Immature natural killer cell (primary cell): Measurements from ENCODE around the gene MYL11. TPM values are rescaled to one million over a fixed set of nuclear protein-coding genes. Genes with fewer than 3 reads are reported as not detected.

Source experiments
- DNase-seq, 3 donors: peaks; one replicate each; pipeline ENCODE4 v3.0.0; 2022; ENCODE audit warnings: mixed read lengths in 1 of 3
- H3K27ac Mint-ChIP-seq, 6 donors: one replicate each; pipeline ENCODE4 v1.8.0; 2020; ENCODE audit warnings: mixed read lengths in 6 of 6, mild to moderate bottlenecking in 5 of 6, inconsistent platforms in 4 of 6, moderate library complexity in 3 of 6
- H3K27me3 Mint-ChIP-seq, 3 donors: one replicate each; pipeline ENCODE4 v1.8.0; 2020 to 2021; ENCODE audit warnings: low read depth in 3 of 3, mild to moderate bottlenecking in 3 of 3, mixed read lengths in 3 of 3, moderate library complexity in 3 of 3, inconsistent platforms in 1 of 3
- H3K36me3 Mint-ChIP-seq, 3 donors: one replicate each; pipeline ENCODE4 v1.8.0; 2020; ENCODE audit warnings: mixed read lengths in 3 of 3, inconsistent platforms in 2 of 3, mild to moderate bottlenecking in 2 of 3
- H3K4me1 Mint-ChIP-seq, 2 donors: one replicate each; pipeline ENCODE4 v1.8.0; 2020; ENCODE audit warnings: inconsistent platforms in 2 of 2, mild to moderate bottlenecking in 2 of 2, mixed read lengths in 2 of 2, moderate library complexity in 1 of 2
- H3K4me3 Mint-ChIP-seq, 5 donors: one replicate each; pipeline ENCODE4 v1.8.0; 2020; ENCODE audit warnings: mild to moderate bottlenecking in 5 of 5, mixed read lengths in 5 of 5, inconsistent platforms in 3 of 5, moderate library complexity in 3 of 5
- H3K9me3 Mint-ChIP-seq, 6 donors: one replicate each; pipeline ENCODE4 v1.8.0; 2020; ENCODE audit warnings: mild to moderate bottlenecking in 6 of 6, mixed read lengths in 6 of 6, inconsistent platforms in 4 of 6, moderate library complexity in 3 of 6
- polyA plus RNA-seq, 3 donors: library from polyadenylated mRNA; unstranded; fragments of 300-500 nt; fragmentation: Illumina TruSeq; gene quantifications; one replicate each; pipeline ENCODE4 v1.2.3, GENCODE V29; 2021

Gene MYL11
- polyA plus RNA-seq, 3 donors from 2014 or later = 10.9 to 22.2 (median 18.7) TPM

- DNase-seq = peak; percentile 62 to 65 (median 64)
- Mint-ChIP-seq H3K4me3 (peak overlapping the region; percentile 67 to 91 (median 73)), H3K4me1 (peaks cover 55 to 61% of the 10 kb centered on the region in 2 donors), H3K9me3 (no peaks in the 10 kb centered on the region), H3K36me3 (peaks cover 0 to 27% (median 0%) of the 10 kb centered on the region in 3 donors), H3K27ac (peak overlapping the region; percentile 91 to 97 (median 92)), H3K27me3 (peaks cover 4 to 21% (median 16%) of the 10 kb centered on the region in 3 donors)
Observed at GRCh38 chr16:30349675-30350074, 24.9 kb upstream of the MYL11 start.

DNA sequence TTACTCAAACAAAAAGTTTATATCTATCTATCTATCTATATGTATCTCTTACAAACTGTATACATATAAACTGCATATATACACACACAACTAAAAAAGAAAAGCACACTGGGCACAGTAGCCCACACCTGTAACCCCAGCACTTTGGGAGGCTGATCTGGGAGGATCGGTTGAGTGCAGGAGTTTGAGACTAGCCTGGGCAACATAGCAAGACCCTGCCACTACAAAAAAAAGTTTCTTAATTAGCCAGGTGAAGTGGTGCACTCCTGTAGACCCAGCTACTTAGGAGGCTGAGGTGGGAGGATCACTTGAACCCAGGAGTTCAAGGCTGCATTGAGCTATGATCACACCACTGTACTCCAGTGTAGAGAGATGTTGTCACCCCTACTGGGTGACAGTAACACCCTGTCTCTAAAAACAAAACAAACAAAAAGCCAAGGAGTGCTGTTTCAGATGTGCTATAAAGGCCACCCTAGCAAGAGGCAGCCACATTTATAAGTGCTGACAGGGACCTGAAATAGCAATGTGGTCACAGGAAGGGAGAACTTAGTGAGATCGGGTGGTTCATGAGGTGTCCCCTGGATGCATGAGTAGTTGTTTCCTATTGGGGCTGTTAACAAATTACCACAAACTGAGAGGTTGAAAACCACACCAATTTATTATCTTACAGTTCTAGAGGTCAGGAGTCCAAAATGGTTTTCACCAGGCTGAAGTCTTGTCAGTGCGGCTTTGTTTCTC lies 24.3 kb upstream of the MYL11 start:
- H3K36me3 Mint-ChIP-seq = peaks cover 0 to 27% (median 0%) of the 10 kb centered on the region in 3 donors
- peak overlapping the region; percentile 91 to 97 (median 92) for H3K27ac Mint-ChIP-seq
- H3K4me1 Mint-ChIP-seq = peaks cover 60 to 64% of the 10 kb centered on the region in 2 donors
- H3K4me3 Mint-ChIP-seq = peak overlapping the region; percentile 67 to 91 (median 73)
- H3K9me3 Mint-ChIP-seq = no peaks in the 10 kb centered on the region
- DNase-seq = peak; percentile 80 to 86 (median 84)
- peaks cover 8 to 25% (median 21%) of the 10 kb centered on the region in 3 donors for H3K27me3 Mint-ChIP-seq

DNA sequence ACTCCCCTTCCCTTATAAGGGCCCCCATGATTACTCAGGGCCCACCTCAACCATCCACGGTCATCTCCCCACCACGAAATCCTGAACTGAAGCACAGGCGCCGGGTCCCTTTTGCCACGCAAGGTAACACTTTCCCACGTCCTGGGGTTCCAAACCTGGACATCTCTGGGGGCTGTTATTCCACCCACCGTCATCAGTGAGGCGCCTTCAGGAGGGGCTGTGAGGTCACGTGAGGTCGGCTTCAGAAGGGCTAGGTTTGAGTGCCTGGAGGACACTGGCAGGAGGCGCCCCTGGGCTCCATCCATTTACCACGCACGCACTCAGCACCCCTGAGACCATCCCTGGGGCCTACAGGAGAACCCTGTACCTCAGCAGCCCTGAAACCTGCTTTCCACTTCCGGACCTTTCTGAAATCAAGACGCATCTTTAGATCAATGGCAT lies 23.6 kb upstream of the MYL11 start:
- H3K4me1 Mint-ChIP-seq = peaks cover 67 to 70% of the 10 kb centered on the region in 2 donors
- H3K4me3 Mint-ChIP-seq = peak overlapping the region; percentile 67 to 91 (median 73)
- H3K27ac Mint-ChIP-seq = peak overlapping the region; percentile 91 to 97 (median 92)
- H3K27me3 Mint-ChIP-seq = peaks cover 8 to 29% (median 22%) of the 10 kb centered on the region in 3 donors
- DNase-seq = no peak
- peaks cover 0 to 27% (median 0%) of the 10 kb centered on the region in 3 donors for H3K36me3 Mint-ChIP-seq
- H3K9me3 Mint-ChIP-seq = no peaks in the 10 kb centered on the region

GRCh38 chr16:30351586-30352419 lies 22.8 kb upstream of the MYL11 start:
- H3K36me3 Mint-ChIP-seq = peaks cover 0 to 27% (median 0%) of the 10 kb centered on the region in 3 donors
- DNase-seq = no peak
- H3K27me3 Mint-ChIP-seq = peaks cover 8 to 29% (median 21%) of the 10 kb centered on the region in 3 donors
- H3K9me3 Mint-ChIP-seq = no peaks in the 10 kb centered on the region
- peaks cover 72% of the 10 kb centered on the region in 2 donors for H3K4me1 Mint-ChIP-seq
- H3K27ac Mint-ChIP-seq = peak overlapping the region; percentile 91 to 97 (median 92)
- H3K4me3 Mint-ChIP-seq = peak overlapping the region in 4 of 5 donors; percentile 40 to 91 (median 62)

DNA sequence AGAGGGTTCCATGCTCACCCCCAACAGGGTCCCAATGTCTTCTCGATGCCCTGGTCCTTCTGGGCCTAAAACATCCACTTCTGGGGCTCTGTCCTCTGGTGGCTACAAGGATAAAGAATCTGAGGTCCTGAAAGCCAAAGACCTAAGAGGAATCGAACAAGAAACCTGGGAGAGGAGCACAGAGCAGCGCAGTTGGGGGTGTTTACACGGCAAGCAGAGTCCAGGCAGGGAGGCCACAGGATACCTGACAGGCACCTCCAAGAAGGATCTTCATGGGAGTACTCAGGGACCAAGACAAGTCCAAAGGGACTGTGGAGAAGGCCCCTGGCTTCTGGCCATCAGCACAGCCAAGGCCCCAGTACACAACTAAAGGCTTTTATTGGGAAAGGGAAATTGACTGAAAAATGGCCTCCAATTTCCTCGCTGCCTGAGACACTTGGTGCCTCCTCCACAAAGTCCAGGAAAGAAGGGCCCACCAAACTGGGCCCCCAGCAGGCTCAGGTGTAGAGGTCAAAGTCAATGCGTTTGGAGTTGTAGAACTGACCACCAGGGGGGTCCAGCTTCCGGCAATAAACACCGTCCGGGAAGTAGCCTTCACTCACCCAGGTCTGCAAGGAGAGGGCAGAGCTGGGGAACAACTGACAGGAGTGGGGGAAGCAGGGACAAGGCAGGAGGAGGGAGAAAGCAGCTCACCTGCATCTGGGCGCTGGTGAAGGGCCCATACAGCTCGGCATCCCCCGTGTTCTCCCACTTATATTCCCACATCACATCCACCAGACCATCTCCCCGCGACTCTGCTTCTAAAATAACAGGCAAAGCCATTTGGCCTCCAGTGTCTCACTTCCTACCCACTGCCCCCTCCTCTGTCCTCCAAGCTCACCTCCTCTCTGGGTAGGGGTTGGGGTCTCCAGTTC lies 21.9 kb upstream of the MYL11 start:
- peaks cover 8 to 29% (median 22%) of the 10 kb centered on the region in 3 donors for H3K27me3 Mint-ChIP-seq
- peak overlapping the region; percentile 14 to 76 (median 47) for H3K27ac Mint-ChIP-seq
- no peaks in the 10 kb centered on the region for H3K9me3 Mint-ChIP-seq
- no peak for DNase-seq
- peaks cover 72 to 75% of the 10 kb centered on the region in 2 donors for H3K4me1 Mint-ChIP-seq
- peaks cover 0 to 27% (median 4%) of the 10 kb centered on the region in 3 donors for H3K36me3 Mint-ChIP-seq
- peak overlapping the region; percentile 17 to 47 (median 43) for H3K4me3 Mint-ChIP-seq

GRCh38 chr16:30353438-30354129 lies 21.0 kb upstream of the MYL11 start:
- H3K36me3 Mint-ChIP-seq = peaks cover 0 to 27% (median 4%) of the 10 kb centered on the region in 3 donors
- no peaks in the 10 kb centered on the region for H3K9me3 Mint-ChIP-seq
- peaks cover 8 to 29% (median 22%) of the 10 kb centered on the region in 3 donors for H3K27me3 Mint-ChIP-seq
- peaks cover 72% of the 10 kb centered on the region in 2 donors for H3K4me1 Mint-ChIP-seq
- H3K27ac Mint-ChIP-seq = peak overlapping the region in 4 of 6 donors; percentile 89 to 99 (median 98)
- DNase-seq = no peak
- H3K4me3 Mint-ChIP-seq = peak overlapping the region; percentile 95 to 99 (median 97)

- peaks cover 62 to 63% of the 10 kb centered on the region in 2 donors for H3K4me1 Mint-ChIP-seq
- no peaks in the 10 kb centered on the region for H3K9me3 Mint-ChIP-seq
- peak overlapping the region; percentile 96 to 99 (median 99) for H3K27ac Mint-ChIP-seq
- peaks cover 0 to 27% (median 4%) of the 10 kb centered on the region in 3 donors for H3K36me3 Mint-ChIP-seq
- peak overlapping the region; percentile 95 to 99 (median 97) for H3K4me3 Mint-ChIP-seq
- H3K27me3 Mint-ChIP-seq = peaks cover 8 to 26% (median 22%) of the 10 kb centered on the region in 3 donors
- no peak for DNase-seq
Observed at GRCh38 chr16:30354423-30355143, 20.0 kb upstream of the MYL11 start.

DNA sequence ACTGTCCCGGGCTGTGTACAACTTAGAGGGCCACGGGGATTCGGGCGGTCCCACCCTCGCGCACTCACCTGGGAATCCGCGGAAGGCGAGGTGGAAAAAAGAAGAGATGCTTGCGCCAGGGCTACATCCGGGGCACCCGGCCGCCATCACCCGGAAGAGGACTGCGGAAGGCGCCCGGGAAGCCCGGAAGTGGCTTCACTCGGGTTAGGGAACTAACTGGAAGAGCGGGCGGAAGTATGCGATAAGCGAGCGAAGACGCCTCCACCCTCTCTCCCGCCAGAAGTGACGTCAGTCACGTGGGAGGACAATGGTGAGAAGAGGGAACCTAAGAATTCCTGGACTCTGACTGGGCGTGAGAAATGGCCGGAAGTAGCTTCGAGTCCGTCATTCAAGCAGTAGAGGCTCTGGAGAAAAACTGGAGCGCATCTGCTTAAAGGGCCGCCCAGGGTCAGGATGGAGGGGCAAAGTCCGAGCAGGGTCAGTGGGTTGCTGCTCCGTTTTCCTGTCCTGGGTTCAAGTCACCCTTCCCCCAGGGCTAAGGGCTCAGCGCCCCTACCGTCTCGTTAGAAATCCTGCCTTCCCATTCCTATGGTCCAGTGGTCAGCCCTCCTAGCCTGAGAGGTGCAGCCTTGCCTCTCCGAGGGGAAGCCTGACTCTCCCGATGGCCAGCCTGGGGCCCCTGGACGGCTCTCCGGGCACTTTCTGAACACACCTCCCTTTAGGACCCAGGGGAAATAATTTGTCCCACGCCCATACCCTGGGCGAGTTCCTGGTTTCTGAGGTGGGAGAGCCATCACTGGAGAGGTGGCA lies 19.3 kb upstream of the MYL11 start, which contains the start of gene CD2BP2:
CD2BP2 (minus strand) TSS at position 165 of the 810 bp plus-strand sequence. CDS start 627 bp downstream, outside the sequence.
- peaks cover 8 to 23% (median 17%) of the 10 kb centered on the region in 3 donors for H3K27me3 Mint-ChIP-seq
- peak; percentile 84 to 88 (median 87) for DNase-seq
- H3K36me3 Mint-ChIP-seq = peaks cover 3 to 30% (median 7%) of the 10 kb centered on the region in 3 donors
- peak within 1 kb of the TSS; percentile 95 to 99 (median 97) for H3K4me3 Mint-ChIP-seq
- H3K4me1 Mint-ChIP-seq = peaks cover 55 to 60% of the 10 kb centered on the region in 2 donors
- peak within 1 kb of the TSS; percentile 96 to 99 (median 99) for H3K27ac Mint-ChIP-seq
- H3K9me3 Mint-ChIP-seq = no peaks in the 10 kb centered on the region

- H3K4me3 Mint-ChIP-seq = peak overlapping the region; percentile 95 to 99 (median 97)
- peaks cover 6 to 34% (median 8%) of the 10 kb centered on the region in 3 donors for H3K36me3 Mint-ChIP-seq
- H3K27ac Mint-ChIP-seq = peak overlapping the region; percentile 96 to 99 (median 99)
- peaks cover 49 to 57% of the 10 kb centered on the region in 2 donors for H3K4me1 Mint-ChIP-seq
- H3K27me3 Mint-ChIP-seq = peaks cover 4 to 18% (median 11%) of the 10 kb centered on the region in 3 donors
- no peaks in the 10 kb centered on the region for H3K9me3 Mint-ChIP-seq
- DNase-seq = no peak
Observed at GRCh38 chr16:30355954-30356308, 18.7 kb upstream of the MYL11 start.

- Mint-ChIP-seq H3K27ac (peak overlapping the region; percentile 96 to 99 (median 99)), H3K27me3 (peaks cover 4 to 14% (median 11%) of the 10 kb centered on the region in 3 donors), H3K4me1 (peaks cover 43 to 51% of the 10 kb centered on the region in 2 donors), H3K36me3 (peaks cover 6 to 29% (median 8%) of the 10 kb centered on the region in 3 donors), H3K9me3 (no peaks in the 10 kb centered on the region), H3K4me3 (peak overlapping the region; percentile 95 to 99 (median 97))
- no peak for DNase-seq
Observed at GRCh38 chr16:30356401-30357084, 18.1 kb upstream of the MYL11 start.
